GM15510 (cell line): ENCODE results near the gene IGSF23.

Source experiments
- POLR2A ChIP-seq: IDR thresholded peaks from 3 replicates; pipeline ENCODE4 v1.6.1; 2011; ENCODE audit warnings: borderline replicate concordance; ENCODE audit not compliant: insufficient read length; ENCODE audit errors: extremely low read depth

IGSF23 gene

GRCh38 chr19:44603201-44603945 is 10.0 kb upstream of the IGSF23 start:
- TF ChIP-seq POLR2A, result no peak

GRCh38 chr19:44604241-44604640 is 9.1 kb upstream of the IGSF23 start:
- no peak for TF ChIP-seq POLR2A

GRCh38 chr19:44605547-44605946 is 7.8 kb upstream of the IGSF23 start:
- no peak for TF ChIP-seq POLR2A

GRCh38 chr19:44607049-44607448 is 6.3 kb upstream of the IGSF23 start:
- no peak for TF ChIP-seq POLR2A

- no peak for TF ChIP-seq POLR2A
These were observed 5.4 kb upstream of the IGSF23 start for GRCh38 chr19:44607917-44608316.

GRCh38 chr19:44608391-44608821 is 5.0 kb upstream of the IGSF23 start:
- TF ChIP-seq POLR2A, result no peak

GRCh38 chr19:44609219-44609618 is 4.1 kb upstream of the IGSF23 start:
- TF ChIP-seq POLR2A, result no peak

- TF ChIP-seq POLR2A, result no peak
These were observed 1.5 kb upstream of the IGSF23 start for GRCh38 chr19:44611812-44612295.

GRCh38 chr19:44614313-44614712 is 950 bp downstream of the IGSF23 start:
- no peak for TF ChIP-seq POLR2A

GRCh38 chr19:44615863-44616247 is 2.5 kb downstream of the IGSF23 start:
- TF ChIP-seq POLR2A, result no peak

GRCh38 chr19:44617110-44617880 is 3.9 kb downstream of the IGSF23 start:
- no peak for TF ChIP-seq POLR2A

GRCh38 chr19:44618640-44619357 is 5.4 kb downstream of the IGSF23 start:
- no peak for TF ChIP-seq POLR2A

- no peak for TF ChIP-seq POLR2A
These were observed 7.3 kb downstream of the IGSF23 start for GRCh38 chr19:44620667-44621066.

GRCh38 chr19:44621367-44621766 is 8.0 kb downstream of the IGSF23 start:
- TF ChIP-seq POLR2A, result no peak

GRCh38 chr19:44623080-44623479 is 9.7 kb downstream of the IGSF23 start:
- no peak for TF ChIP-seq POLR2A
